Measurements from ENCODE around the gene LBHD1.

- no peak for TF ChIP-seq EZH2 (IDR thresholded peaks at IDR 0.05; ENCODE audit: low read depth)
- no peak for TF ChIP-seq CTCF (conservative IDR thresholded peaks at IDR 0.05)
Observed at GRCh38 chr11:62648967-62649364, 23.1 kb downstream of the LBHD1 start.
